Ramos (cell line): ENCODE data around the gene CNOT2.

Experiments used
- in situ Hi-C: fragments of 300-500 bp; cut with MboI; formaldehyde crosslinking; loops from one replicate; pipeline ENCODE4 v1.14.3; 2022; ENCODE audit warnings: low sequenced_read_pairs; ENCODE audit not compliant: unreplicated experiment

The CNOT2 gene

GRCh38 chr12:70400124-70400523 is 156.9 kb downstream of the CNOT2 start:
- in situ Hi-C loops, result no loop called here

- in situ Hi-C loops, result no loop called here
Measured at GRCh38 chr12:70402597-70402996, 159.4 kb downstream of the CNOT2 start.

- in situ Hi-C loops, result no loop called here
Measured at GRCh38 chr12:70403826-70404225, 160.6 kb downstream of the CNOT2 start.
